K562 treated with DMSO at 1 percent for 4 hours (cell line): ENCODE data around the gene OR7G2. TPM values are rescaled to one million over a fixed set of nuclear protein-coding genes. Genes with fewer than 3 reads are reported as not detected.

Source experiments
- total RNA-seq: library from RNA; unstranded; fragments of 300-600 nt; gene quantifications from 2 replicates; pipeline ENCODE4 v1.2.3, GENCODE V29; 2022; ENCODE audit not compliant: insufficient read depth

OR7G2 gene
- not detected in 2 replicates for total RNA-seq

GRCh38 chr19:9107375-9107774 lies at the start of gene OR7G2:
Gene OR7G2, minus strand, starts transcription at chr19:9107475. Its CDS starts 4,232 bp downstream, at chr19:9103243.

GRCh38 chr19:9140159-9140874 lies 33.0 kb upstream of the OR7G2 start, which contains the start of gene ZNF317:
Gene ZNF317, plus strand, starts transcription at chr19:9140397. Its CDS starts 15,620 bp downstream, at chr19:9156017.

GRCh38 chr19:9126900-9127405 lies 19.7 kb upstream of the OR7G2 start, which contains the start of gene OR7G3:
Gene OR7G3, minus strand, starts transcription at chr19:9126950. Its CDS starts 0 bp downstream, at chr19:9126950.

GRCh38 chr19:9115307-9115813 lies 8.1 kb upstream of the OR7G2 start, which contains the start of gene OR7G1:
Gene OR7G1, minus strand, starts transcription at chr19:9115763. Its CDS starts 0 bp downstream, at chr19:9115763.

GRCh38 chr19:9086761-9087160 lies 20.5 kb downstream of the OR7G2 start, which contains the start of gene OR1M1:
Gene OR1M1, plus strand, starts transcription at chr19:9087061. Its CDS starts 6,184 bp downstream, at chr19:9093245.

Other genes with a start within 250 kb of the OR7G2 start
- gene MUC16, start 97.1 kb downstream of the OR7G2 start, total RNA-seq, result not detected in 2 replicates
- not detected in 2 replicates for gene OR1M1, start 20.4 kb downstream of the OR7G2 start, total RNA-seq
- gene OR7G1, start 8.3 kb upstream of the OR7G2 start, total RNA-seq, result not detected in 2 replicates
- gene OR7G3, start 19.5 kb upstream of the OR7G2 start, total RNA-seq, result not detected in 2 replicates
- 18.9 and 23.6 TPM in 2 replicates for gene ZNF317, start 32.9 kb upstream of the OR7G2 start, total RNA-seq
- 0.85 and 0.87 TPM in 2 replicates for gene OR7D2, start 71.5 kb upstream of the OR7G2 start, total RNA-seq
- not detected in 2 replicates for gene OR7D4, start 112.1 kb upstream of the OR7G2 start, total RNA-seq
- not detected in 2 replicates for gene OR7E24, start 143.5 kb upstream of the OR7G2 start, total RNA-seq
- 0.98 and 3.8 TPM in 2 replicates for gene ZNF699, start 202.4 kb upstream of the OR7G2 start, total RNA-seq
- 8.3 and 8.8 TPM in 2 replicates for gene ZNF559, start 216.7 kb upstream of the OR7G2 start, total RNA-seq